Activated naive CD8-positive, alpha-beta T cell treated with anti-CD3 and anti-CD28 coated beads, Interleukin-2, amount 10 ng/mL, durations not matched to agents 7 days and 5 days (primary cell): ENCODE data around the gene PRTFDC1. TPM values are rescaled to one million over a fixed set of nuclear protein-coding genes. Genes with fewer than 3 reads are reported as not detected.
"Not testable (repeated sequence)": the region's sequence is repeated elsewhere in the genome, so short reads cannot be mapped to it uniquely, and the experiment has no call there.

Experiments
- ATAC-seq: fragments of 150-1000 bp; cut with Tn5 transposase; one replicate; pipeline ENCODE4 v1.10.0; 2021; ENCODE audit warnings: low read depth, moderate library complexity
- POLR2A ChIA-PET: fragments of 350-600 bp; sonication (Branson Sonifier 250); formaldehyde crosslinking; loops from one replicate; lab custom pipeline; 2021; ENCODE audit warnings: antibody characterized with exemption; lab: Charles Lee
- DNase-seq: peaks from one replicate; pipeline ENCODE4 v3.0.0; 2021
- H3K27ac Mint-ChIP-seq: one replicate; pipeline ENCODE4 v1.8.0; 2022; ENCODE audit warnings: mild to moderate bottlenecking, mixed read lengths
- H3K27me3 Mint-ChIP-seq: one replicate; pipeline ENCODE4 v1.8.0; 2022; ENCODE audit warnings: mild to moderate bottlenecking, moderate library complexity, mixed read lengths
- H3K36me3 Mint-ChIP-seq: one replicate; pipeline ENCODE4 v1.8.0; 2021; ENCODE audit warnings: mild to moderate bottlenecking, mixed read lengths
- H3K4me1 Mint-ChIP-seq: one replicate; pipeline ENCODE4 v1.8.0; 2021; ENCODE audit warnings: mixed read lengths
- H3K4me3 Mint-ChIP-seq: one replicate; pipeline ENCODE4 v1.8.0; 2022; ENCODE audit warnings: mild to moderate bottlenecking, moderate library complexity, mixed read lengths
- H3K9me3 Mint-ChIP-seq: one replicate; pipeline ENCODE4 v1.8.0; 2021; ENCODE audit warnings: mixed read lengths
- total RNA-seq, 2 experiments: library from RNA; stranded (reverse); gene quantifications; one replicate each; pipeline ENCODE4 v1.2.3, GENCODE V29; 2021

PRTFDC1 gene
- total RNA-seq, 2 experiments from 2014 or later, result 1.5 to 2.0 TPM

DNA sequence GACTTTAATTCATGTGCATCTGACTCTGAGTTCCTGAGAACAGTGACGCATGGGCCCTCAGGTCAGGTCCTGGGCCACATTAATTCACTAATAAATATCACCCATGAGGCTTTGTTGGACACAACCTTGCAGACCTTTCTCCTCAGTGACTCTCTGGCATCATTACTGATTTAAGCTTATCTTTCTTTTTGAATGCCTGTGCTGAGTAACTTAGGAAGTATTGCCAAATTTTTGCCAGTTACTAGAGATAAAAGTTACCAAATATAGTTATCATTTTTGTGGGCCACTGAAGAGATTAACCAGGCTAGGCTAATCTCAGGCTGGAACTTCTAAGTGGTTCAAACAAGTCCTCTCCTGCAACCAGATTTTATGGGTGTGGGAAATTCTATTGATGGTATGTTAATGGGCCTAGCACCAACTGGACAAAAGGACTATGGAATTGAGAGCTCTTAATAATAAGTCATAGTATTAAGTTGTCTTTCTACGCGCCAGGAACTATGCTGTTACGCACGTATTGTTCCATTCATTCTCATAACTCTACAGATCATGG is 28.8 kb upstream of the PRTFDC1 start:
- Mint-ChIP-seq H3K27me3 (peaks cover 3% of the 10 kb centered on the region), H3K9me3 (no peaks in the 10 kb centered on the region), H3K4me1 (peaks cover 10% of the 10 kb centered on the region), H3K4me3 (no peak overlapping the region), H3K36me3 (peaks cover 4% of the 10 kb centered on the region), H3K27ac (no peak overlapping the region)
- DNase-seq (no peak), ATAC-seq (no peak)
- POLR2A ChIA-PET, result no interaction called here

- peaks cover 3% of the 10 kb centered on the region for H3K27me3 Mint-ChIP-seq
- H3K4me3 Mint-ChIP-seq, result no peak overlapping the region
- peaks cover 10% of the 10 kb centered on the region for H3K4me1 Mint-ChIP-seq
- POLR2A ChIA-PET, result no interaction called here
- no peak overlapping the region for H3K27ac Mint-ChIP-seq
- no peaks in the 10 kb centered on the region for H3K9me3 Mint-ChIP-seq
- H3K36me3 Mint-ChIP-seq, result peaks cover 7% of the 10 kb centered on the region
- ATAC-seq (no peak), DNase-seq (no peak)
Measured at GRCh38 chr10:24979685-24980084, 27.3 kb upstream of the PRTFDC1 start.

DNA sequence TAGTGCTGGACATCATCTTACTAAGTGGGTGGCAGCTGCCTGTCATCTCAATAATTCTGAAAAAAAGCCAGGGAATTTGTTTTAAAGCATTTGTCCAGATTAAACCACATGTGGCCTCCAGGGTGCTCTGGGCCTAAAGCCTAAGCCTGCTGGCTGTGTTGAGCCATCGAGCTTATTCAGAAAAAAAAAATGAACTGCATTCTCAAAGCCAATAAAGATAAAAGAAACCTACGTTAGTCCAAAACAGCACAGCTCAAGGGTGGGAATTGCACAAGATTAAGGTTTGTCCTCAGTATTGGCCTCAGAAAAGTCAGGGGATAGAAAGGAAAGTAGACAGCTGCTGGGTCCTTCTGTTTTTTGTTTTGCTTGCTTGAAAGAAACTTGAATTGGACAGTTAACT is 22.6 kb upstream of the PRTFDC1 start:
- no peaks in the 10 kb centered on the region for H3K9me3 Mint-ChIP-seq
- no peaks in the 10 kb centered on the region for H3K4me1 Mint-ChIP-seq
- no peak for ATAC-seq
- no peak overlapping the region for H3K27ac Mint-ChIP-seq
- H3K27me3 Mint-ChIP-seq, result no peaks in the 10 kb centered on the region
- no peak for DNase-seq
- peaks cover 3% of the 10 kb centered on the region for H3K36me3 Mint-ChIP-seq
- no peak overlapping the region for H3K4me3 Mint-ChIP-seq
- POLR2A ChIA-PET, result no interaction called here

DNA sequence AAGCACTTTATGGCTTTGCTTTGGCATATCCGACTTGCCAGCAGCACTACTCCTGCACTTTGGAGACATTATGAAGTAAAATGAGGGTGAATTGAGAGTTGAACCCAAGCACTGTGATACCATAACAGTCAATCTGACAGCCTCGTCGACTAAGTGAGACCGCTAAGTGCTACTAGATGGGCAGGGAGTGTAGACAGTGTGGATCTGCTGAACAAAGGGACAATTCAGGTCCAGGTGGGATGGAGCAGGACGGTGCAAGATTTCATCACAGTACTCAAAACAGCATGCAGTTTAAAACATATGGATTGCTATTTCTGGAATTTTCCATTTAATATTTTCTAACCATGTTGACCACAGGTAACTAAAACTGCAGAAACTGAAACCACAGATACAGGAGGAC is 20.8 kb upstream of the PRTFDC1 start:
- Mint-ChIP-seq H3K36me3 (peaks cover 3% of the 10 kb centered on the region), H3K9me3 (no peaks in the 10 kb centered on the region), H3K4me3 (no peak overlapping the region), H3K4me1 (no peaks in the 10 kb centered on the region), H3K27me3 (no peaks in the 10 kb centered on the region), H3K27ac (no peak overlapping the region)
- DNase-seq (no peak), ATAC-seq (no peak)
- POLR2A ChIA-PET, result no interaction called here

DNA sequence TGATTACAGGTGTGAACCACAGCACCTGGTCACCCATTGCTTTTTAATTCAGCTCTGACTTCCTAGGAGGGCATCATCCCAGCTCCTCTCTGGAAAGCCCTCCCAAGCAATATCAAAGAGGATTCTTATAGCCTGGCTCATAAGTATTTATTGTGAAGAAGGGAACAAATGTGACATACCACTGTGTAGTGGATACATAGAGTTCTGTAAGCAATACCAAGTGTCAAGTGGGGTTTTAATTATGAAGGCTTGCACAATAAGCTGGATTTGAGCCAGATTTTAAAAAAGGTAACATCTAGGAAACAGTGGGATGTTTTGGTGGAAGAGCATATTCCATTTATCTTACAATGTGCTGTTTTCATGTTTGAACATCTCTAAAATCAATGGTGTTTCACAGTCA is 19.0 kb upstream of the PRTFDC1 start:
- Mint-ChIP-seq H3K4me3 (no peak overlapping the region), H3K27me3 (no peaks in the 10 kb centered on the region), H3K4me1 (peaks cover 2% of the 10 kb centered on the region), H3K27ac (no peak overlapping the region), H3K9me3 (no peaks in the 10 kb centered on the region), H3K36me3 (peaks cover 3% of the 10 kb centered on the region)
- no peak for ATAC-seq
- DNase-seq, result no peak
- POLR2A ChIA-PET, result no interaction called here

DNA sequence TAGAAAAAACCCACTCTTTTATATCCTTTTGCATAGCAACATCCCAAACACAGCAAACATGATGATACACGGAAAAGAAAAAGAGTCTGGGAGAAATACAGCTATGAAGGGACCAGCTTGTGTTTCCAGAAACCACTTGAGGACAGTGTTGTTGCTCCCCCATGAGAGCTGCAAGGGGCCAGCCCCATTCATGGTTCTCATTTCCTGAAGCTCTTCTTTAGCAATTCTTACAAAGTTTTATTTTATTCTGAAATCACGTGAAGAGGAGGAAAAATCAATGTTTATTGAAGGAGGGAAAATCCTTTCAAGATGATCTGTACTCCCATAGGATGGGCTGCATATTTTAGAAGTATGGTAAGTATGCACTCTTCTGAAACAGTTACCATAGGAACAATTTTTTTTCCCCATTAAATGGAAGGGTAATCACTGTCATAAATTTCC is 17.5 kb upstream of the PRTFDC1 start:
- Mint-ChIP-seq H3K4me1 (peaks cover 2% of the 10 kb centered on the region), H3K36me3 (no peaks in the 10 kb centered on the region), H3K4me3 (no peak overlapping the region), H3K27me3 (no peaks in the 10 kb centered on the region), H3K27ac (no peak overlapping the region), H3K9me3 (no peaks in the 10 kb centered on the region)
- no peak for DNase-seq
- no peak for ATAC-seq
- POLR2A ChIA-PET, result no interaction called here

GRCh38 chr10:24968951-24969350 is 16.5 kb upstream of the PRTFDC1 start:
- H3K36me3 Mint-ChIP-seq, H3K4me1 Mint-ChIP-seq, H3K4me3 Mint-ChIP-seq, ATAC-seq, DNase-seq, H3K27ac Mint-ChIP-seq, H3K9me3 Mint-ChIP-seq, H3K27me3 Mint-ChIP-seq, POLR2A ChIA-PET: not testable (repeated sequence)

GRCh38 chr10:24968349-24968748 is 15.9 kb upstream of the PRTFDC1 start:
- Mint-ChIP-seq H3K9me3 (no peaks in the 10 kb centered on the region), H3K4me1 (peaks cover 2% of the 10 kb centered on the region), H3K27me3 (no peaks in the 10 kb centered on the region), H3K27ac (no peak overlapping the region), H3K36me3 (no peaks in the 10 kb centered on the region), H3K4me3 (no peak overlapping the region)
- no peak for ATAC-seq
- DNase-seq, result no peak
- POLR2A ChIA-PET, result no interaction called here

DNA sequence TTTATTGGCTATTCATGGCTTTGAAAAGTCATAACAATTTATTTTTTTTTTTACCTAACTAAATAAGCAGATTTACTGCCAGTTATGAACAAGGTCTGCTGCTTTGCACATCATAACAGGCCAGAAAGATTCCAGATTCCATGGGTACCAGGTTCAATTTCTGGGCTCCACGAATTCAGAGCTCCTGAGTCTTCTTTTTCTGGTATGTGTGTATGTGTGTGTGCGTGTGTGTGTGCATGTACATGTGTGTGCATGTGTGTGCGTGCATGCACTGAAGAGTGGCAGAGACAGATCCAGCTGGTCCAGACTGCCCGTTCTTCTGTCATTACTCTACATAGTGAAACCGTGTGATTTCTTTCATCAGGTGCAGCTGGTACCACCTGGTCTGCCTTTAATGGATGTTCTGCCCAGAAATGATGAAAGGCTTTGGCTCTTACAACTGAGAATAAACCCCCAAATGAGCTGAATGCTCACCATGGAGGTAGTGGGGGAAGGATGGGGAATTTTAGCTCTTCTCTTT is 14.6 kb upstream of the PRTFDC1 start:
- H3K9me3 Mint-ChIP-seq, result no peaks in the 10 kb centered on the region
- no peaks in the 10 kb centered on the region for H3K36me3 Mint-ChIP-seq
- no peak for ATAC-seq
- H3K4me1 Mint-ChIP-seq, result peaks cover 2% of the 10 kb centered on the region
- H3K4me3 Mint-ChIP-seq, result no peak overlapping the region
- no peak overlapping the region for H3K27ac Mint-ChIP-seq
- H3K27me3 Mint-ChIP-seq, result no peaks in the 10 kb centered on the region
- POLR2A ChIA-PET, result no interaction called here
- DNase-seq, result no peak

GRCh38 chr10:24965051-24965450 is 12.6 kb upstream of the PRTFDC1 start:
- no peak for DNase-seq
- POLR2A ChIA-PET, result no interaction called here
- H3K4me1 Mint-ChIP-seq, result peaks cover 2% of the 10 kb centered on the region
- no peaks in the 10 kb centered on the region for H3K9me3 Mint-ChIP-seq
- no peak for ATAC-seq
- H3K27me3 Mint-ChIP-seq, result no peaks in the 10 kb centered on the region
- H3K36me3 Mint-ChIP-seq, result no peaks in the 10 kb centered on the region
- H3K4me3 Mint-ChIP-seq, result no peak overlapping the region
- no peak overlapping the region for H3K27ac Mint-ChIP-seq

DNA sequence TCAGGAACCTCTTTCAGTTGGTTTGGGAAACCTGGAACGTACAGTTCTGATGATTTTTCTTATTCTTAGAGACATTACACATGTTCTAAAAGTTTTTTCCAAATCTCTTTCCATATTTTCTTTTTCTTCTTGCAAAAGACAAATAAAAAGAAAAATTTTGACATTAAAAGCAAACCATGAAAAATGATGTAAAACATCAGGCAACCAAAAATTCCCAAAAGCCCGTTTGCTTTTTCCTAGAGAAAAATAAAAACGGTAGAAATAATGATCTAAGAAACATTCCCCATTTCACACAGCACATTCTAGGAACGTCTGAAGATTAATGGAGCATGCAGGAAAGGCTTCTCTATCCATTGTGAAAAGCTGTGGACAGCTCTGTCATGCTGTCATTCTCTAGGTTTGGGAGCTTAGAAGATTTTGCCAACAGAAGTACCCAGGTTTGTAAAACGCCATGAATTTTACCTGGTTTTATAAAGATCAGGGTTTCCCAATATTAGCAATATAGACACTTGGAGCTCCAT is 11.2 kb upstream of the PRTFDC1 start:
- Mint-ChIP-seq H3K27me3 (no peaks in the 10 kb centered on the region), H3K4me1 (peaks cover 2% of the 10 kb centered on the region), H3K4me3 (no peak overlapping the region), H3K27ac (no peak overlapping the region), H3K9me3 (no peaks in the 10 kb centered on the region), H3K36me3 (no peaks in the 10 kb centered on the region)
- POLR2A ChIA-PET, result no interaction called here
- ATAC-seq, result no peak
- no peak for DNase-seq

DNA sequence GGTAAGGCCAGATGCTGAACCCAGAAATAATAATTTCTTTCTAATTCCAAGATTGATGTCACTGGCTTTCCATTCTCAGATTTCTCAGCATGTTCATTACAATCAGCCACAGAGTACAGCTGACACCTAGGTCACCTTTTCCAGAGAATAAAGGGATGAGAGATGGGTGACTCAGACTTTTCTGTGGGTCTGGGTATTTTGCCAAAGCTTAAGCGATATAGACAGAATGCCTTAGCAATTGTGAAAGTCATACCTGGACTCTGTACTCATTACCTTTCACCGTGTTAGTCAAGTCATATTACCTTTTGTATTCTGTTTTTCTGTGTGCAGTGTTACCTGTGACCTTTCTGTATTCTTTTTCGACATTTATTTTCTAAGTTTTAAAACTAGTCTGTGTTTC is 10.6 kb upstream of the PRTFDC1 start:
- Mint-ChIP-seq H3K27me3 (no peaks in the 10 kb centered on the region), H3K27ac (no peak overlapping the region), H3K9me3 (no peaks in the 10 kb centered on the region), H3K36me3 (no peaks in the 10 kb centered on the region), H3K4me1 (peaks cover 2% of the 10 kb centered on the region), H3K4me3 (no peak overlapping the region)
- POLR2A ChIA-PET, result no interaction called here
- ATAC-seq (no peak), DNase-seq (no peak)

- POLR2A ChIA-PET, result interaction anchor here (0.7 kb wide), 1 partner anchor 77 kb away, joined by 5 read pairs; no protein-coding TSS in a partner anchor
- Mint-ChIP-seq H3K4me1 (no peaks in the 10 kb centered on the region), H3K4me3 (no peak overlapping the region), H3K36me3 (no peaks in the 10 kb centered on the region), H3K27ac (no peak overlapping the region), H3K9me3 (no peaks in the 10 kb centered on the region), H3K27me3 (no peaks in the 10 kb centered on the region)
- no peak for ATAC-seq
- DNase-seq, result no peak
Measured at GRCh38 chr10:24961582-24961981, 9.2 kb upstream of the PRTFDC1 start.

- H3K4me1 Mint-ChIP-seq, result no peaks in the 10 kb centered on the region
- POLR2A ChIA-PET, result no interaction called here
Measured at GRCh38 chr10:24959382-24959730, 7.0 kb upstream of the PRTFDC1 start.

More at GRCh38 chr10:24959382-24959730, 7.0 kb upstream of the PRTFDC1 start:
- DNase-seq, result no peak
- Mint-ChIP-seq H3K36me3 (peaks cover 2% of the 10 kb centered on the region), H3K27me3 (no peaks in the 10 kb centered on the region), H3K9me3 (no peaks in the 10 kb centered on the region), H3K27ac (no peak overlapping the region), H3K4me3 (no peak overlapping the region)
- no peak for ATAC-seq
